ENCODE measurements around the gene FAM234B. TPM values are rescaled to one million over a fixed set of nuclear protein-coding genes. Genes with fewer than 3 reads are reported as not detected.
"Not testable (repeated sequence)": the region's sequence is repeated elsewhere in the genome, so short reads cannot be mapped to it uniquely, and the experiment has no call there.

FAM234B gene
- total and polyA plus RNA-seq, 7 donors = 0.89 to 4.0 (median 2.1) TPM

DNA sequence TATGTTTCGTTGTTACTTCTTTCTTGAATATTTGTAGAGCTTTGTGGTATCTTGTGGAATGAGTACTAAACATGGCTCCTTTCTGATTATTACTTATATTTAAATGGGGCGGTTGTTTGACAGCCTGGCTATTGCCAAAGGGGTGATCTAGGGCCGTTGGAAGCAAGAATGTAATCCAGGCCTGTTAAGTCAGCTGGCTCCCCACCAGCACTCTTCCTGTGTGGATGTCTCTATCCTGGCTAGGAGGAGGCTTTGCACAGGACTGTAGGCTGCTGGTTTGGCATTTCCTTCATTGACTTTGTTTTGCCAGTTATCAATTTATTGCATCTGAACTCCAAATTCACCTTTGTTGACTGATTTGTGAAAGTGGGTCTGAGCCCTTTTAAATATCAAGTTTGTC, 5.6 kb downstream of the FAM234B start:
- intact Hi-C loops (cut with DNase I) = loop anchor here in 1 of 2 donors (10.0 kb wide), 1 partner anchor 135 kb away; no protein-coding TSS in a partner anchor
- Histone ChIP-seq H3K9me3 (no peaks in the 10 kb centered on the region), H3K27me3 (ENCODE audit: insufficient read depth in 3 of 3, low read length in 2 of 3) (no peaks in the 10 kb centered on the region), H3K4me3 (no peak overlapping the region), H3K36me3 (ENCODE audit: insufficient read depth in 1 of 2, low read depth in 1 of 2) (no peaks in the 10 kb centered on the region), H3K27ac (no peak overlapping the region), H3K4me1 (peaks cover 3% of the 10 kb centered on the region)
- 40 to 57% (median 53%) methylated on average over 3 of the region's 3 CpGs for WGBS, 3 donors
- ATAC-seq = no peak
- DNase-seq = no peak
- no peak for TF ChIP-seq CTCF (IDR thresholded peaks at IDR 0.05)

DNA sequence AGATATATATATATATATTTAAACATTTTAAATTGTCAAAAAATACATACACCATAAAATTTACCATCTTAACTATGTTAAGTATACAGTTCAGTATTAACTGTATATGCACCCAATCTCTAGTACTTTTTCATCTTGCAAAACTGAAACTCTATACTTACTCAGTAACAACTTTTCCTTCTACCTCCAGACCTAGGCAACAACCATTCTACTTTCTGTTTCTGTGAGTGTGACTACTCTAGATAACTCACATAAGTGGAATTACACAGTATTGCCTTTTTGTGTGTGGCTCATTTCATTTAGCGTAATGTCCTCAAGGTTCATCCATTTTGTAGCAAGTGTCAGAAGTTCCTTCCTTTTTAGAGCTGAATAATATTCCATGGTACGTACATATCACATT, 8.2 kb downstream of the FAM234B start:
- no peak for TF ChIP-seq CTCF (IDR thresholded peaks at IDR 0.05)
- 48 to 50% (median 49%) methylated on average over 2 of the region's 2 CpGs for WGBS, 3 donors
- ATAC-seq (no peak), DNase-seq (no peak)
- Histone ChIP-seq H3K36me3 (ENCODE audit: insufficient read depth in 1 of 2, low read depth in 1 of 2) (peaks cover 0 to 8% of the 10 kb centered on the region in 2 donors), H3K4me3 (no peak overlapping the region), H3K27me3 (ENCODE audit: insufficient read depth in 3 of 3, low read length in 2 of 3) (no peaks in the 10 kb centered on the region), H3K27ac (no peak overlapping the region), H3K9me3 (no peaks in the 10 kb centered on the region), H3K4me1 (no peaks in the 10 kb centered on the region)
- intact Hi-C loops (cut with DNase I) = no loop called here

GRCh38 chr12:13053617-13054016, 9.4 kb downstream of the FAM234B start:
- H3K4me3 ChIP-seq; H3K4me1 ChIP-seq; DNase-seq; intact Hi-C loops (cut with DNase I); H3K27ac ChIP-seq; ATAC-seq; H3K27me3 ChIP-seq (ENCODE audit: insufficient read depth in 3 of 3, low read length in 2 of 3); H3K9me3 ChIP-seq: not testable (repeated sequence)
- WGBS, 3 donors = 84 to 96% (median 91%) methylated on average over 6 of the region's 6 CpGs
- peaks cover 0 to 13% of the 10 kb centered on the region in 2 donors for H3K36me3 ChIP-seq (ENCODE audit: insufficient read depth in 1 of 2, low read depth in 1 of 2)

DNA sequence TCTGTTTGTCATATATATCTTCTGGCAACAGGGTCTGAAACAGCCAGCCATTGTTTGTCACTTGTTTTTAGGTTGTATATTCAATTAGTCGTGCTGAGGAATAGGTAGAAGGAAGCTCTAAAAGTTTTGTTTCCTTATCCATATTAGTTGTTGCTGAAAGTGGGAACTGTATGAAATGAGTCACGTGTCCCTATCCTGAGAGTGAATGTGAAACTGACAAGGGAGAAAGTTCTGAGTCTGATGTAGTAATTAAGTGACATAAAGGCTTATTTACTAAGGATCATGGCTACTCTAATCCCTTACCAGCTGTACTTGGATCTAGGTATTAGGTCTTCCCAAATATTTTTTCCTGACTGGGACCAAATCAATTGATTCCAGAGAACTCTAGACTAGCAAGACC, 16.4 kb downstream of the FAM234B start:
- H3K36me3 ChIP-seq (ENCODE audit: insufficient read depth in 1 of 2, low read depth in 1 of 2) = peaks cover 0 to 49% of the 10 kb centered on the region in 2 donors
- 89 to 93% (median 92%) methylated on average over 2 of the region's 2 CpGs for WGBS, 3 donors

DNA sequence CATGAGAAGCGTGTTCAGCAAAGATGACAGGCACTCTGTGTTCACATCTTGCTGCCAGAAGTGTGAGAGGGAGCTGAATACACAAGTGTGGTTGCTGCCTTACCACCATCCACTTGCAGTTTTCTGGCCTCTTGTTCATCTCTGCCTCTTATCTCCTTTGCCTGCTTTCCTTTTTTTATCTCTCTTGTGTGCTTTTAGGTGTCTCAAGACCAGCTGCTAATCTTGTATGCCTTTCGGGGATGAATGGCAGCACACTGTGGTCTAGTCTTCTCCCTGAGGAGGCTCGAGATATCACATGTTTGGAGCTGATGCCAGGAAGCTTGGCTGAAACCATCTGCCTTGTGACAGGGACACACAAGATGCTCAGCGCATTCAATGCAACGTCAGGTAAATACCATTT, 17.2 kb downstream of the FAM234B start:
- TF ChIP-seq CTCF (IDR thresholded peaks at IDR 0.05) = no peak
- intact Hi-C loops (cut with DNase I) = no loop called here
- no peaks in the 10 kb centered on the region for H3K27me3 ChIP-seq (ENCODE audit: insufficient read depth in 3 of 3, low read length in 2 of 3)
- no peak overlapping the region for H3K4me3 ChIP-seq
- ATAC-seq = no peak
- no peaks in the 10 kb centered on the region for H3K9me3 ChIP-seq
- H3K4me1 ChIP-seq = no peaks in the 10 kb centered on the region
- no peak overlapping the region for H3K27ac ChIP-seq
- no peak for DNase-seq
- peaks cover 0 to 42% of the 10 kb centered on the region in 2 donors for H3K36me3 ChIP-seq (ENCODE audit: insufficient read depth in 1 of 2, low read depth in 1 of 2)
- WGBS, 3 donors = 61 to 91% (median 74%) methylated on average over 5 of the region's 5 CpGs

More for the DNA sequence above, 16.4 kb downstream of the FAM234B start:
- no peak overlapping the region for H3K4me3 ChIP-seq
- ATAC-seq = no peak
- no peaks in the 10 kb centered on the region for H3K9me3 ChIP-seq
- DNase-seq = no peak
- no peak overlapping the region for H3K27ac ChIP-seq
- TF ChIP-seq CTCF (IDR thresholded peaks at IDR 0.05) = no peak
- no peaks in the 10 kb centered on the region for H3K4me1 ChIP-seq
- H3K27me3 ChIP-seq (ENCODE audit: insufficient read depth in 3 of 3, low read length in 2 of 3) = no peaks in the 10 kb centered on the region
- intact Hi-C loops (cut with DNase I) = no loop called here
